B cell (primary cell): ENCODE results near the gene COG5.

Experiments
- CTCF ChIP-seq: fragments of 200-600 bp; IDR thresholded peaks from one replicate; pipeline ENCODE4 v1.8.0; 2022; ENCODE audit warnings: antibody characterized with exemption, mild to moderate bottlenecking
- EZH2 ChIP-seq: IDR thresholded peaks from 2 replicates; pipeline ENCODE4 v1.6.1; 2012; ENCODE audit warnings: borderline replicate concordance, low read depth, mild to moderate bottlenecking, moderate library complexity, low read length; ENCODE audit not compliant: insufficient read depth, poor library complexity, severe bottlenecking

GRCh38 chr7:107327986-107328569, 235.6 kb downstream of the COG5 start:
- no peak for TF ChIP-seq CTCF
- TF ChIP-seq EZH2: no peak
